MM.1S (cell line): ENCODE measurements around the gene NEGR1.

Experiments used
- EZH2 ChIP-seq: fragments of 300-600 bp; sonication (generic); optimal IDR thresholded peaks from 2 replicates; pipeline ENCODE3; 2017; ENCODE audit warnings: low read depth, mild to moderate bottlenecking, antibody characterized with exemption, low read length, mixed read lengths
- TF ChIP-seq, protein P1 (sequence below): fragments of 300-600 bp; sonication (generic); IDR thresholded peaks from 2 replicates; pipeline ENCODE4 v1.5.1; 2016; ENCODE audit warnings: antibody characterized with exemption, low read length, mixed read lengths

DNA sequence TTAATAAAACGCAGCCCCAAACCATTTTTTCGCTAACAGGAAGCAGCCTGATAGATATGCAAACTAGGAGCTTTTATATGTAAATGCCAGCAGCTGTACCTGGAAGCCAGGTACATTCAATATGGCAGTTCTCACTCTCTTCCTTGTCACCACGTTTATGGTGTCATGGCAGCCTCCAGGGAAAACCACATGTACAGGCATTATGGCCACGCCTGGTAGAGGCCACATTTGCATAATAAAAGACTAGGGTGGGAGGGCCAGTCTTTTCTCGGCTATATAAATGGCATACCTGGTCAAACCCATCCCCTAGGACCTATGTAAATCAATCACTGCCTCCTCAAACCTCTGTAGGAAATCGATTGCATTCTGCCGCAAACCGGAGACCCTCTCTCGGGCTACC lies 247.5 kb downstream of the NEGR1 start:
- no peak for TF ChIP-seq EZH2
- TF ChIP-seq, protein P1, sequence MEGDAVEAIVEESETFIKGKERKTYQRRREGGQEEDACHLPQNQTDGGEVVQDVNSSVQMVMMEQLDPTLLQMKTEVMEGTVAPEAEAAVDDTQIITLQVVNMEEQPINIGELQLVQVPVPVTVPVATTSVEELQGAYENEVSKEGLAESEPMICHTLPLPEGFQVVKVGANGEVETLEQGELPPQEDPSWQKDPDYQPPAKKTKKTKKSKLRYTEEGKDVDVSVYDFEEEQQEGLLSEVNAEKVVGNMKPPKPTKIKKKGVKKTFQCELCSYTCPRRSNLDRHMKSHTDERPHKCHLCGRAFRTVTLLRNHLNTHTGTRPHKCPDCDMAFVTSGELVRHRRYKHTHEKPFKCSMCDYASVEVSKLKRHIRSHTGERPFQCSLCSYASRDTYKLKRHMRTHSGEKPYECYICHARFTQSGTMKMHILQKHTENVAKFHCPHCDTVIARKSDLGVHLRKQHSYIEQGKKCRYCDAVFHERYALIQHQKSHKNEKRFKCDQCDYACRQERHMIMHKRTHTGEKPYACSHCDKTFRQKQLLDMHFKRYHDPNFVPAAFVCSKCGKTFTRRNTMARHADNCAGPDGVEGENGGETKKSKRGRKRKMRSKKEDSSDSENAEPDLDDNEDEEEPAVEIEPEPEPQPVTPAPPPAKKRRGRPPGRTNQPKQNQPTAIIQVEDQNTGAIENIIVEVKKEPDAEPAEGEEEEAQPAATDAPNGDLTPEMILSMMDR = no peak
